Measurements from ENCODE around the gene SH2D2A. TPM values are rescaled to one million over a fixed set of nuclear protein-coding genes. Genes with fewer than 3 reads are reported as not detected.

The SH2D2A gene
- total and polyA plus RNA-seq, 2 of the 4 experiments (the other 2 are of a cell fraction) = not detected

GRCh38 chr1:156796340-156797097 lies 20.1 kb downstream of the SH2D2A start:
- Histone ChIP-seq H2AFZ (replicated peaks; ENCODE audit: low read length, poor library complexity) (no peak overlapping the region), H3K79me1 (ENCODE audit: low read depth in 1 of 2, low read length in 2 of 2) (peaks cover 0 to 16% of the 10 kb centered on the region in 2 experiments; a peak in 1 of 4 replicates), H2BK5ac (ENCODE audit: low read depth, low read length, poor library complexity, severe bottlenecking) (no peak overlapping the region), H3K4me3 (ENCODE audit: insufficient read depth, low read depth, low read length) (no peak overlapping the region), H3K36me3 (ENCODE audit: control insufficient read depth, insufficient read depth, low read length) (peaks cover 59% of the 10 kb centered on the region), H3K27me3 (ENCODE audit: control insufficient read depth, insufficient read depth, low read length) (no peaks in the 10 kb centered on the region), H2BK15ac (ENCODE audit: low read depth, low read length) (no peak overlapping the region), H3K23ac (ENCODE audit: low read depth, low read length) (no peak overlapping the region), H3K56ac (ENCODE audit: extremely low read depth, insufficient read depth, low read length) (no peak overlapping the region), H3K4me1 (ENCODE audit: control insufficient read depth, insufficient read depth, low read length) (peaks cover 7% of the 10 kb centered on the region), H3K14ac (replicated peaks; ENCODE audit: low read depth, low read length) (no peak overlapping the region), H4K20me1 (ENCODE audit: insufficient read depth, low read length) (peaks cover 36% of the 10 kb centered on the region), H3K4ac (ENCODE audit: low read depth, low read length) (no peak overlapping the region), H4K8ac (ENCODE audit: low read depth in 2 of 2, low read length in 2 of 2) (no peak overlapping the region), H3K9me1 (ENCODE audit: insufficient read depth, low read length) (no peaks in the 10 kb centered on the region), H4K5ac (ENCODE audit: low read depth, low read length) (no peak overlapping the region), H3K27ac (ENCODE audit: insufficient read depth, low read length) (no peak overlapping the region), H2AK9ac (replicated peaks; ENCODE audit: low read depth, low read length, poor library complexity) (no peak overlapping the region), H4K91ac (ENCODE audit: insufficient read depth, low read depth, low read length) (no peak overlapping the region), H3K9me3 (ENCODE audit: control insufficient read depth, insufficient read depth, low read length) (no peaks in the 10 kb centered on the region), H2BK20ac (ENCODE audit: low read depth, low read length) (no peak overlapping the region), H3K4me2 (ENCODE audit: low read depth, low read length) (no peak overlapping the region), H2BK120ac (ENCODE audit: low read depth, low read length) (no peak overlapping the region), H3K18ac (ENCODE audit: low read depth, low read length) (no peak overlapping the region), H3K9ac (ENCODE audit: low read depth, low read length) (no peak overlapping the region), H2AK5ac (ENCODE audit: low read depth, low read length) (no peak overlapping the region)
- ATAC-seq (ENCODE audit: low read depth) = no peak
- BruUV-seq (replicated peaks) = no TSS peak
- ChIA-PET CTCF (interaction anchor here (0.9 to 1.9 kb wide), 3 partner anchors 63 to 107 kb away, joined by 3 to 5 read pairs (median 5); no protein-coding TSS in a partner anchor), POLR2A (ENCODE audit: unreplicated experiment) (no interaction called here)
- in situ Hi-C loops (cut with MboI; ENCODE audit: low sequenced_read_pairs) (no loop called here), intact Hi-C loops (cut with micrococcal nuclease) (loop anchor here (1.0 to 5.0 kb wide), 4 partner anchors 64 to 126 kb away; partner anchors contain the start of genes LRRC71 and NTRK1), dilution Hi-C loops (cut with HindIII; ENCODE audit: low sequenced_read_pairs, unreplicated experiment) (no loop called here)
- 91% methylated on average over 5 of the region's 8 CpGs; no CpG with 5 or more reads in 1 of the 2 experiments for WGBS, 2 experiments (ENCODE audit: extremely low coverage in 2 of 2, insufficient read length in 1 of 2)
- no peak for DNase-seq
- no peak for TF ChIP-seq FOS (IDR thresholded peaks at IDR 0.05; ENCODE audit: low read depth, low read length)
- no peak for TF ChIP-seq NFE2L2 (IDR thresholded peaks at IDR 0.05; ENCODE audit: low read depth, low read length)
- no peak for TF ChIP-seq MAFK (IDR thresholded peaks at IDR 0.05; ENCODE audit: low read depth, low read length)
- no peak for TF ChIP-seq POLR2A (IDR thresholded peaks at IDR 0.05; ENCODE audit: low read depth, low read length)
- TF ChIP-seq ELK1 (IDR thresholded peaks at IDR 0.05; ENCODE audit: borderline replicate concordance, low read depth, low read length) = no peak
- no peak for TF ChIP-seq BHLHE40 (IDR thresholded peaks at IDR 0.05; ENCODE audit: low read depth, low read length)
- TF ChIP-seq RCOR1 (IDR thresholded peaks at IDR 0.05; ENCODE audit: insufficient replicate concordance, low read length) = no peak
- no peak for TF ChIP-seq SMC3 (IDR thresholded peaks at IDR 0.05; ENCODE audit: low read depth, low read length)
- no peak for TF ChIP-seq RFX5 (IDR thresholded peaks at IDR 0.05; ENCODE audit: low read depth, low read length)
- TF ChIP-seq USF2 (IDR thresholded peaks at IDR 0.05; ENCODE audit: low read depth, low read length) = no peak
- no peak for TF ChIP-seq CHD1 (IDR thresholded peaks at IDR 0.05; ENCODE audit: low read depth, low read length)
- TF ChIP-seq CTCF (conservative IDR thresholded peaks at IDR 0.05; ENCODE audit: low read depth, low read length) = no peak
- TF ChIP-seq MAZ (IDR thresholded peaks at IDR 0.05; ENCODE audit: borderline replicate concordance, low read depth, low read length) = no peak
- TF ChIP-seq RAD21 (IDR thresholded peaks at IDR 0.05; ENCODE audit: low read length) = no peak
- no peak for TF ChIP-seq MXI1 (IDR thresholded peaks at IDR 0.05; ENCODE audit: borderline replicate concordance, low read depth, low read length)
